ENCODE results near the gene AURKA.

The AURKA gene

GRCh38 chr20:56373942-56374341 is 18.1 kb downstream of the AURKA start:
- peaks cover 32% of the 10 kb centered on the region for H3K36me3 Mint-ChIP-seq (ENCODE audit: low read depth)
- peak overlapping the region; percentile 41 for H3K27ac Mint-ChIP-seq
- no peak overlapping the region for H3K4me3 Mint-ChIP-seq
- H3K4me1 Mint-ChIP-seq (ENCODE audit: low read depth): peaks cover 36% of the 10 kb centered on the region
- H3K27me3 Mint-ChIP-seq: no peaks in the 10 kb centered on the region
- no peaks in the 10 kb centered on the region for H3K9me3 Mint-ChIP-seq
- intact Hi-C loops (cut with micrococcal nuclease): no loop called here

DNA sequence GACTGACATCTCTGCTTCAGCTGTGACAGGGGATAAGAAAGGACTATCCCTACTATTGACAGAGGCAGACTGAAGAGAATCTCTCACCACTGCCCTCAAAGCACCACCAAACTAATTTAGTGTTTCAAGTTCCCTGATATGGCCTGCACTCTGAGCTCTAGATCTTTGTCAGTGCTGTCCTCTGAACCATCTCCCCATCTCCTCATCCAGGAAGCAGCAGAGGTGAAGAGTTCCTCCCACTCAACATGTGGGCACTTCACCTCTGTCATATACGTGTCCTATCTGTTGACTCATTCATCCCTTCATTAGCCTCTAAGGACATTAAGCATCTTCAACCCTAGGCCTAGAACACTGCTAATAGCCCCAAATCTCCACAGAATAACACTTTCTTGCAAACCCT is 19.2 kb downstream of the AURKA start:
- intact Hi-C loops (cut with micrococcal nuclease): no loop called here
- H3K27ac Mint-ChIP-seq: no peak overlapping the region
- no peaks in the 10 kb centered on the region for H3K9me3 Mint-ChIP-seq
- H3K4me3 Mint-ChIP-seq: no peak overlapping the region
- H3K36me3 Mint-ChIP-seq (ENCODE audit: low read depth): peaks cover 42% of the 10 kb centered on the region
- H3K4me1 Mint-ChIP-seq (ENCODE audit: low read depth): peaks cover 35% of the 10 kb centered on the region
- no peaks in the 10 kb centered on the region for H3K27me3 Mint-ChIP-seq

DNA sequence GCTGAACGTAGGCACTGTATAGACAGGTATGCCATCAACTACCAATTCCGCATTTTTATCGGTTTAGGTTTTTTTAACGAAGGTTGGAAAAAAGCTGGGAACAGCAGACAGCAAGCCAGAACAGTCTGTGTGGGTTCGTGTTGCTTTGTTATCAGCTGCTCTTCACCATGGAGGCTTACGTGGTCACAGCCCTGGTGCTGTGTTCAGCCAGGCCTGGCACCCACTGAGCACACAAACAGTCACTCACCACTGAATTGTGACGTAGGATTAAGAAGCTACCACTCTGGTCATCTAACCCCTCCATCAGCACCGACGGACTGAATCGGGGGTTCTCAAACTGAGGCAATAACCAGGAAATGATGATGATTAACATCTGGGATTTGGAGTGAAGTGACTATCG is 20.0 kb downstream of the AURKA start:
- Mint-ChIP-seq H3K4me1 (ENCODE audit: low read depth) (peaks cover 31% of the 10 kb centered on the region), H3K27me3 (no peaks in the 10 kb centered on the region), H3K4me3 (no peak overlapping the region), H3K36me3 (ENCODE audit: low read depth) (peaks cover 51% of the 10 kb centered on the region), H3K27ac (no peak overlapping the region), H3K9me3 (no peaks in the 10 kb centered on the region)
- intact Hi-C loops (cut with micrococcal nuclease): no loop called here

DNA sequence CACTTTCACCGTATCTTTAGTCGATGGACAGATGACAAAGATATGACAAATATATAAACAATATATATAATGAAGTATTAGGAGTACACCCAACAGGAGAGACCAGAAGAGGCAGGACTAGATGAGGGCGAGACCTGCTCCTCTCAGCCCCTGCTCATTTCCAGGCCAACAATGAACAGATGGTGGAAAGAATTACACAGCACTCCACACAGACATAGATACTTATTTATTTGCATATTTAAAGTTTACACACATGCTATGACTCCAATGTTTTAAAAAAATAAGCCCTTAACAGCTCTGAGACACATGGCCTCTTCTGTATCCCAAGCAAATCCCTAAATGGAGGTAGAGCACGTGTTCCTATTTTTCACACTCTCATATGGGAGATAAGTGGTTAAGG is 22.8 kb downstream of the AURKA start:
- Mint-ChIP-seq H3K36me3 (ENCODE audit: low read depth) (peaks cover 72% of the 10 kb centered on the region), H3K27me3 (no peaks in the 10 kb centered on the region), H3K27ac (no peak overlapping the region), H3K4me1 (ENCODE audit: low read depth) (peaks cover 14% of the 10 kb centered on the region), H3K9me3 (no peaks in the 10 kb centered on the region), H3K4me3 (no peak overlapping the region)
- intact Hi-C loops (cut with micrococcal nuclease): no loop called here

DNA sequence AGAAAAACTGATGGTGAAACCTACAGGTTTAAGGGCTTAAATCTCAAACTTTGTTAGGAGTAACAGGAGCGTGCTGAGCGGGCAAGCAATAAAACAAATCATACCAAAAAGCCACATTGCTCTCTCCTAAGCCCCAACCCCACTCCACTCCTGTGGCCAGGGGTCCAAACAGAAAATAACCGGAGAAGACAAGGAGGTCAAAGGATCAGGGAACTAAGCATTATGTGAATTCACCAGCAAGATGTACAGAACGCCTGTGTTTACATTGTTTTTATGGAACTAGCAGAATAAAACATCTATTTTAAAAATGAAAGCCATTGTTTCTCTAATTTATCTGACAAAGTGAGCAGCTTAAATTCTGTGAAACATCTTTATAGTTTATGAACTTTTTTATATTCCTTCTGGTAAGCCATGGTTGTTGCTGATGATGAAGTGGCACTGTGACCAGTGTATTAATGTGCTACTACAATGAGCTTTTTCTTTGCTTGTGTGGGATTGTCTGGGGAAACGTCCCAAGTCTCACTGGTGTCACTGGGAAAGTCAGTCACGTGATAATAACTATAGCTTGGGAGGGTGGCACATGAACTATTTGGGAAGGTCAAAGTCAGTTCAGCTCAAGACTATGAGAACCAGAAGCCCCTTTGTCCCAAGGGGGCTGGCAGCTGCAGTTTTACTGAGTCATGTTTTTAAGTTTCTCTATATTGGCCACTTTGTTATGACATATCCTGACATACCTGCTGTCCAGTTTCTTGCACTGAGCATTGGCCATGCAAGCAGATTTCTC is 23.5 kb downstream of the AURKA start:
- Mint-ChIP-seq H3K36me3 (ENCODE audit: low read depth) (peaks cover 72% of the 10 kb centered on the region), H3K9me3 (no peaks in the 10 kb centered on the region), H3K27me3 (no peaks in the 10 kb centered on the region), H3K27ac (no peak overlapping the region), H3K4me3 (no peak overlapping the region), H3K4me1 (ENCODE audit: low read depth) (peaks cover 9% of the 10 kb centered on the region)
- intact Hi-C loops (cut with micrococcal nuclease): no loop called here

DNA sequence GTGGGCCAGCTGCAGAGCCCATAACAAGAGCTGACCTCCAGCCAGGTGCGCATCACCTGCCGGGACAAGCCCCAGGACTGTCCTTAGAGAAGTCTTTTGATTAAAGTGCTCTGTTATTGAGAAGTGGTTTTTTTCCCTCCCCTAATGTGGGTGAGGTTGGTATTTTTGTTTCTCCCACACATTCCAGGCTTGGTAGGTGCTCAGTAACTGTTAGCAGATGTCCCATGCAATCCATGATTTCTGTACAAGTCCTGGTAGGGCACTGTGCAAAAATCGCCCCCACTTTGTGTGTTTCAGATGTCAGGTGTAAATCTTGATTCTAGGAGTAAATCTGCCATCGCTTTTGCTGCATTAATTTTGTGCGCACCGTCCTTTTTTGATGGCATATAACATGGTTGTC is 28.5 kb downstream of the AURKA start:
- H3K27ac Mint-ChIP-seq: no peak overlapping the region
- intact Hi-C loops (cut with micrococcal nuclease): no loop called here
- no peaks in the 10 kb centered on the region for H3K27me3 Mint-ChIP-seq
- H3K9me3 Mint-ChIP-seq: no peaks in the 10 kb centered on the region
- H3K4me1 Mint-ChIP-seq (ENCODE audit: low read depth): peaks cover 24% of the 10 kb centered on the region
- peaks cover 47% of the 10 kb centered on the region for H3K36me3 Mint-ChIP-seq (ENCODE audit: low read depth)
- no peak overlapping the region for H3K4me3 Mint-ChIP-seq

DNA sequence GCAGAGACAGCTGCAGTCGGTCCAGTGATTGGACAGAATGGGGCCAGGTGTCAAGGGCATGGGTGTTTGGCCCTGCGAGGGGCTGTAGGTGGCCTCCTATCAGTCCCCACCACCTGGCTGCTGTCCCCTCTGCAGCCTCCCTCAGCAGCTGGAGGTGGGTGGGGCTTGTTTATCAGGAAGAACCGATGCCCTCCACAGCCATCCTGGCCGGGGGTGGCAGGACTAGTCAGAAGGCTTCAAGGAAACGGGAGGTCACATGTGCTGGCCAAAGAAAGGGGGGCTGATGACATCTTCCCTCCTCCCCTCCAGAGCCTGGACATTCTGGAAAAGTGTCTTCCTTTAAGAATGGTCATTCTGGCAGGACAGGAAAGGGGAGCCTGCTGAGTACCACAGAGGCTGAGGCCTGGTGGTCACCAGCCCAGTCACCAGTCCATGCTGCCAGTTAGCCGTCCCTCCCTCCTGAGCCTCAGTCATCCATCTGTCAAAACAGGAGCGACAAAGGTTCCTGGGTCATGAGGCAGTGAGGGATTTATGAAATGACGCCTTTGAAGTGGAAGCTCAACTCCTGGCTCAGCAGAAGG is 29.1 kb downstream of the AURKA start:
- intact Hi-C loops (cut with micrococcal nuclease): no loop called here
- Mint-ChIP-seq H3K4me1 (ENCODE audit: low read depth) (peaks cover 24% of the 10 kb centered on the region), H3K9me3 (no peaks in the 10 kb centered on the region), H3K27ac (no peak overlapping the region), H3K36me3 (ENCODE audit: low read depth) (peaks cover 42% of the 10 kb centered on the region), H3K27me3 (peaks cover under 1% of the 10 kb centered on the region), H3K4me3 (no peak overlapping the region)

GRCh38 chr20:56361900-56362299 is 30.1 kb downstream of the AURKA start:
- H3K27ac Mint-ChIP-seq: no peak overlapping the region
- H3K36me3 Mint-ChIP-seq (ENCODE audit: low read depth): peaks cover 31% of the 10 kb centered on the region
- intact Hi-C loops (cut with micrococcal nuclease): no loop called here
- no peaks in the 10 kb centered on the region for H3K9me3 Mint-ChIP-seq
- peaks cover 24% of the 10 kb centered on the region for H3K4me1 Mint-ChIP-seq (ENCODE audit: low read depth)
- no peak overlapping the region for H3K4me3 Mint-ChIP-seq
- peaks cover 2% of the 10 kb centered on the region for H3K27me3 Mint-ChIP-seq

DNA sequence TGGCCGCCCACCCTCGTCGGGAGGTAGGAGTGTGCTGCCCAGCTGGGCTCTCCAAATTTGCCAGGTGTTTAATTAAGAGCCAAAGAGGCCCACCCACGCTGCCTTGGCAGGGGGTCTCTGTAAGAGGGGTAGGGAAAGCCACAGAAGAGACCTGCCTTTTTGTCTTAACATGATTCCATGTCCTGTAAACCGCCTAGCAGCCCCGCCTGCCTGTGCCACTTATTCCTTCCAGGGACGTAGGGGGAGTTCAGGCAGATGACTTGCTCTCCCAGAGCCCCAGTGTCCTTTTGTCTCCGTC is 31.2 kb downstream of the AURKA start:
- no peak overlapping the region for H3K27ac Mint-ChIP-seq
- H3K4me1 Mint-ChIP-seq (ENCODE audit: low read depth): peaks cover 24% of the 10 kb centered on the region
- no peaks in the 10 kb centered on the region for H3K9me3 Mint-ChIP-seq
- peaks cover 3% of the 10 kb centered on the region for H3K27me3 Mint-ChIP-seq
- no peak overlapping the region for H3K4me3 Mint-ChIP-seq
- intact Hi-C loops (cut with micrococcal nuclease): no loop called here
- peaks cover 25% of the 10 kb centered on the region for H3K36me3 Mint-ChIP-seq (ENCODE audit: low read depth)

GRCh38 chr20:56360133-56360907 is 31.7 kb downstream of the AURKA start:
- Mint-ChIP-seq H3K27ac (peak overlapping the region; percentile 2), H3K27me3 (peaks cover 3% of the 10 kb centered on the region), H3K4me3 (peak overlapping the region; percentile 69), H3K4me1 (ENCODE audit: low read depth) (peaks cover 24% of the 10 kb centered on the region), H3K9me3 (no peaks in the 10 kb centered on the region), H3K36me3 (ENCODE audit: low read depth) (peaks cover 19% of the 10 kb centered on the region)
- intact Hi-C loops (cut with micrococcal nuclease): no loop called here

DNA sequence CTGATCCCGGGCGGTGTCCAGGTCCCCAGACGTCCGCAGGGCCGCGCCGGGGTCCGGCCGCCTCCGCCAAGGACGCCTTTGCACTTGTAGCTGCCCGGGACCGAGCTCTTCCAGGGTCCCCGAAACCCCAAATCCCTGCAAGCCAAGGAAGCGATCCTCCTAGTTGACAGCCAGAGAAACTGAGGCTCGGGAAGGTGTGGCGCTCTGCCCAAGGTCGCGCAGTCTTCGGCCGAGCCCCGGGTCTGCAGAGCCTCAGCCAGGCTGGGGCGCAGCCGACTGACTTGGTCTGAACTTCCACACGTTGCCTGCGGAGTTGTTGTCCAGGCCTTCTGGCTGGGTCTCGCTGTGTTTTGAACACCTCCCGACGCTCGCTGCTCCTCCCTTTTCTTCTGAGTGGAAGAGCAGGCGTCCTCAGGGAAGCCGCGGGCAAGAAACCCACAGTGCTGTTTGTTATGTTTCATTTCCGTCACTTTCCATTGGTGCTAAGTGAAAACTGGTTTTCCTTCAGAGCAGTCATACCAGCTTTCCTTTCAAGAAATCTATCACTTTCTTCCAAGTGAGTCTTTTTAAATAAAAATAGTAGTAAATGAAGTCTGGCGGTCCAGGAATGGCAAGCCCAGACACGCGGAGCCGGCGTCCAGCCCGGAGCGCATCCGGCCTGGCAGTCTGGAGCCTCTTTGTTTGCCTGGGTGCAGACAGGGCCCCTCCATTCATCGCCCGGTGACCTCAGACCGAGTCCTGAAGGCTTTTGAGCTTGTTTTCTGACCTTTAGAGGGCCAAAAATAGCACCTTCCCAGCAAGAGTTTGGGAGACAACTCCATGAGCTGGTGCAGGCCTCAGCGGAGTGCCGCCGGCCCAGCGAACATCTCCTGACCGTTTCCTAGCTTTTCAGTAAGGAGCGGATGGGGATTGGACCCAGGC is 32.5 kb downstream of the AURKA start:
- Mint-ChIP-seq H3K4me1 (ENCODE audit: low read depth) (peaks cover 24% of the 10 kb centered on the region), H3K27me3 (peaks cover 3% of the 10 kb centered on the region), H3K36me3 (ENCODE audit: low read depth) (peaks cover 11% of the 10 kb centered on the region), H3K27ac (peak overlapping the region; percentile 83), H3K4me3 (peak overlapping the region; percentile 91), H3K9me3 (no peaks in the 10 kb centered on the region)
- intact Hi-C loops (cut with micrococcal nuclease): no loop called here

- Mint-ChIP-seq H3K9me3 (no peaks in the 10 kb centered on the region), H3K27me3 (peaks cover 3% of the 10 kb centered on the region), H3K4me3 (peak within 1 kb of the TSS; percentile 91), H3K27ac (peak within 1 kb of the TSS; percentile 83), H3K4me1 (ENCODE audit: low read depth) (peaks cover 24% of the 10 kb centered on the region), H3K36me3 (ENCODE audit: low read depth) (peaks cover 11% of the 10 kb centered on the region)
- intact Hi-C loops (cut with micrococcal nuclease): loop anchor here (1.0 kb wide), 1 partner anchor 34 kb away; the partner anchor contains the start of genes AURKA and CSTF1
These were observed 33.3 kb downstream of the AURKA start, which contains the start of gene FAM210B for GRCh38 chr20:56358600-56359211. Gene FAM210B (plus strand): TSS chr20:56358974. CDS start chr20:56359006, 32 bp downstream.

- Mint-ChIP-seq H3K27ac (no peak overlapping the region), H3K27me3 (peaks cover 3% of the 10 kb centered on the region), H3K9me3 (no peaks in the 10 kb centered on the region), H3K4me3 (no peak overlapping the region), H3K4me1 (ENCODE audit: low read depth) (peaks cover 21% of the 10 kb centered on the region), H3K36me3 (ENCODE audit: low read depth) (peaks cover 11% of the 10 kb centered on the region)
- intact Hi-C loops (cut with micrococcal nuclease): loop anchor here (1.0 kb wide), 1 partner anchor 34 kb away; the partner anchor contains the start of genes AURKA and CSTF1
These were observed 33.9 kb downstream of the AURKA start for GRCh38 chr20:56358070-56358469.

Data from dendritic cell treated with granulocyte-macrophage colony-stimulating factor and Interleukin-4, amounts not matched to agents 40 ng/mL and 50 ng/mL, for 4 days (primary cell).